ENCODE data around the gene PERM1.

The PERM1 gene

DNA sequence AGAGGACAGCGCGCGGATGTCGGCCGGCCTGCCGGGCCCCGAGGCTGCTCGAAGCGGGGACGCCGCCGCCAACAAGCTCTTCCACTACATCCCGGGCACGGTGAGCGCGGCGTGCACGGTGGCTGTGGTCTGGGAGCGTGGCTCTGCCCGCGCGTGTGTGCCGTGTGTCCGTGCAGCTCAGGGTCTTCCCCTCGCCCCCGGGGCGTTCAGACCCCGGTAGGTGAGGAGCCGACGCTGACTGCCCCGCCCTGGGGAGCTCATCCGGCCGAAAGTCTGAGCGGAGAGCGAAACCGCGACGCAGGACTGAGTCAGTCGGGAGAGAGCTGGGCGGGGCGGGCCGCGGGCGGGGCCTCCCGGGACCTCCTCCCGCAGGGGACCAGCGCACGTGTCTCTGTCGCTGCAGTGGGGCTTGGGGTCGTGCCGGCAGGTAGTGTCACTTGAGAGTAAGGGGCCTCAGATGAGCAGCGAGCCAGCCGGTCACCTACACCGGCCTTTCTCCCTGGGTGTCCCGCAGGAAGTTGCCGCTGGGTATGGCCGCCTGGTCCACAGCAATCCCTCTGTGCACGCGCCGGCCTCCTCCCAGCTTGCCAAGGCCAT is 15.1 kb downstream of the PERM1 start:
- peak; percentile 91 for DNase-seq (ENCODE audit: low spot score)
- in situ Hi-C loops (cut with MboI; ENCODE audit: low pct_unique_long_range_greater_than_20kb, low sequenced_read_pairs, unreplicated experiment) = no loop called here
- TF ChIP-seq, protein P1, sequence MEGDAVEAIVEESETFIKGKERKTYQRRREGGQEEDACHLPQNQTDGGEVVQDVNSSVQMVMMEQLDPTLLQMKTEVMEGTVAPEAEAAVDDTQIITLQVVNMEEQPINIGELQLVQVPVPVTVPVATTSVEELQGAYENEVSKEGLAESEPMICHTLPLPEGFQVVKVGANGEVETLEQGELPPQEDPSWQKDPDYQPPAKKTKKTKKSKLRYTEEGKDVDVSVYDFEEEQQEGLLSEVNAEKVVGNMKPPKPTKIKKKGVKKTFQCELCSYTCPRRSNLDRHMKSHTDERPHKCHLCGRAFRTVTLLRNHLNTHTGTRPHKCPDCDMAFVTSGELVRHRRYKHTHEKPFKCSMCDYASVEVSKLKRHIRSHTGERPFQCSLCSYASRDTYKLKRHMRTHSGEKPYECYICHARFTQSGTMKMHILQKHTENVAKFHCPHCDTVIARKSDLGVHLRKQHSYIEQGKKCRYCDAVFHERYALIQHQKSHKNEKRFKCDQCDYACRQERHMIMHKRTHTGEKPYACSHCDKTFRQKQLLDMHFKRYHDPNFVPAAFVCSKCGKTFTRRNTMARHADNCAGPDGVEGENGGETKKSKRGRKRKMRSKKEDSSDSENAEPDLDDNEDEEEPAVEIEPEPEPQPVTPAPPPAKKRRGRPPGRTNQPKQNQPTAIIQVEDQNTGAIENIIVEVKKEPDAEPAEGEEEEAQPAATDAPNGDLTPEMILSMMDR (IDR thresholded peaks at IDR 0.05; ENCODE audit: extremely low read depth, insufficient read depth, missing control alignments) = no peak

DNA sequence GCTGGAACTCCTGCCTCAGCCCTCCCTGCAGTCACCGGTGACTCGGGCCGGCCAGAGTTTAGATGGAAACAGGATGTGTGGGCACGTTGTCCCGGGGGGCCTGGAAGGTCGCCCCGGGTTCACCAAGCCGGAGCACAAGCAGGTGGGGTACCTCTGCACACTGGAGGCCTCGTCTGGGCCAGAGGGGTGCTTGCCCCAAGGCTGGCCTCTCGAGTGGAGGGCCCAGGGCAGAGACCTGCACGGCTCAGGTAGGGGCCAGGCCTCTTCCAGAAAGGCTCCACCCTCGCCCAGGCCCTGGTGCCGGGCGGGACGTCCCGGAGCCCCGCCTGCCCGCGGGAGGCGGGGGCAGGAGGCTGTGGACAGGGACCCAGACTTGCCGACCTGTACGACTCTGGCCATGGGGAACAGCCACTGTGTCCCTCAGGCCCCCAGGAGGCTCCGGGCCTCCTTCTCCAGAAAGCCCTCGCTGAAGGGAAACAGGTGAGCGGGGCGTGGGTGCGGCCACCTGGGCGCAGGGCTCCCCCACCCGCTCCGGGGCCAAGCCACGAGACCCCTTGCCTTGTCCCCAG is 15.7 kb downstream of the PERM1 start, which contains the start of gene PLEKHN1:
TSS of gene PLEKHN1 (plus strand) at position 348 of the 569 bp plus-strand sequence. CDS start at position 398, 50 bp downstream.
- peak; percentile 74 for DNase-seq (ENCODE audit: low spot score)
- in situ Hi-C loops (cut with MboI; ENCODE audit: low pct_unique_long_range_greater_than_20kb, low sequenced_read_pairs, unreplicated experiment) = no loop called here
- TF ChIP-seq, protein P1 (IDR thresholded peaks at IDR 0.05; ENCODE audit: extremely low read depth, insufficient read depth, missing control alignments) = no peak

DNA sequence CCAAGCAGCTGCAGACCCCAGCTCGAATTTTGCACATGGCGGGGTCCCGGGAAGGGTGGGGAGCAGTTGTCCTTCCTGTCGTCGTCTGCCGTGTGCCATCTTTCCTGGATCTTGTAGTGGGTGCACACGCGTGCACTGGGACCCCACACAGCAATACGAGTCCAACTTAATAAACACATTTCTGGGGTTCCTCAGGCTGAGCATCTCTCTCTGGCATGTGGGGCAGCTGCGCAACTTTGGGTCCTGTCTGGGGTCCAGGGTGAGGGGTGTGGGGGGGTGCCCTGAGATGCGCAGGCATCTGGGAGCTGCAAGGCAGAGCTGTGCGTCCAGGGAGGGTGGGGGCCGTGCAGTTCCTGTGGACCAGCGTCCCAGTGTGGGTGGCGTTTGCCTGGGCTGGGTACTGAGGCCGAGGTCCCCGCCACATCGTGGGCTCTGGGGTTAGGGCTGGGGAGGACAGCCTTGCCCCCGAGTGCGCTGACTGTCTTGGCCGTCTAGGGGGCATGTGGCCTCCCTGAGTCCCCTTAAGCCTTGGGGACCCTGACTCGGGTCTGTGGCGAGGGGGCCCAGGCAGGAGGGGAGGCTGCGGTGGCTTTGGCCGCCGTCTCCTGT is 16.3 kb downstream of the PERM1 start:
- in situ Hi-C loops (cut with MboI; ENCODE audit: low pct_unique_long_range_greater_than_20kb, low sequenced_read_pairs, unreplicated experiment) = no loop called here
- TF ChIP-seq, protein P1 (IDR thresholded peaks at IDR 0.05; ENCODE audit: extremely low read depth, insufficient read depth, missing control alignments) = no peak
- DNase-seq (ENCODE audit: low spot score) = no peak

DNA sequence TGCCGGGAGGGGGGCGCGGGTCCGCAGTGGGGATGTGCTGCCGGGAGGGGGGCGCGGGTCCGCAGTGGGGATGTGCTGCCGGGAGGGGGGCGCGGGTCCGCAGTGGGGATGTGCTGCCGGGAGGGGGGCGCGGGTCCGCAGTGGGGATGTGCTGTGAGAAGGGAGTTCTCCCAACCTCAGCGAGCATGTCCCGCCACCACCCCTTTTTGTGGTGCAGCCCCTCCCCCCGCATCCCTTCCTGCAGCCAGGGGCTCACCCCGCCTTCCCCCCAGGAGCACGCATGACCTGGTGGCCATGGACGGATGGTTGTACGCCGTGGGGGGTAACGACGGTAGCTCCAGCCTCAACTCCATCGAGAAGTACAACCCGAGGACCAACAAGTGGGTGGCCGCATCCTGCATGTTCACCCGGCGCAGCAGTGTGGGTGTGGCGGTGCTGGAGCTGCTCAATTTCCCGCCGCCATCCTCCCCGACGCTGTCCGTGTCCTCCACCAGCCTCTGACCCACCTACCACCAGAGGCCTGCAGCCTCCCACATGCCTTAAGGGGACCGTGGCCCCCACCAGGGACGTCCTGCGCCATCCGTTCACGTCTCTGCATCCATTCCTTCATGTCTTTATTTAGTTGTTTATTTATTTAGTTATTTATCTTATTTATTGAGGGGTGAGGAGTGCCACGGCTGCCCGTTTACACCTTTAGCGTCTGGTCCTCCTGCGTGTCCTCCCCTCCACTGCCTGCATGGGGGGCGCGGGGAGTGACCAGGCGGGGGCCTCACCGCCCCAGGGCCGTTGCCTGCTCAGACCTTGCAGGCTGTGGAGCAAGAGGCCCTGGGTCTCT is 17.0 kb downstream of the PERM1 start:
- in situ Hi-C loops (cut with MboI; ENCODE audit: low pct_unique_long_range_greater_than_20kb, low sequenced_read_pairs, unreplicated experiment) = no loop called here
- no peak for DNase-seq (ENCODE audit: low spot score)
- TF ChIP-seq, protein P1 (IDR thresholded peaks at IDR 0.05; ENCODE audit: extremely low read depth, insufficient read depth, missing control alignments) = no peak

DNA sequence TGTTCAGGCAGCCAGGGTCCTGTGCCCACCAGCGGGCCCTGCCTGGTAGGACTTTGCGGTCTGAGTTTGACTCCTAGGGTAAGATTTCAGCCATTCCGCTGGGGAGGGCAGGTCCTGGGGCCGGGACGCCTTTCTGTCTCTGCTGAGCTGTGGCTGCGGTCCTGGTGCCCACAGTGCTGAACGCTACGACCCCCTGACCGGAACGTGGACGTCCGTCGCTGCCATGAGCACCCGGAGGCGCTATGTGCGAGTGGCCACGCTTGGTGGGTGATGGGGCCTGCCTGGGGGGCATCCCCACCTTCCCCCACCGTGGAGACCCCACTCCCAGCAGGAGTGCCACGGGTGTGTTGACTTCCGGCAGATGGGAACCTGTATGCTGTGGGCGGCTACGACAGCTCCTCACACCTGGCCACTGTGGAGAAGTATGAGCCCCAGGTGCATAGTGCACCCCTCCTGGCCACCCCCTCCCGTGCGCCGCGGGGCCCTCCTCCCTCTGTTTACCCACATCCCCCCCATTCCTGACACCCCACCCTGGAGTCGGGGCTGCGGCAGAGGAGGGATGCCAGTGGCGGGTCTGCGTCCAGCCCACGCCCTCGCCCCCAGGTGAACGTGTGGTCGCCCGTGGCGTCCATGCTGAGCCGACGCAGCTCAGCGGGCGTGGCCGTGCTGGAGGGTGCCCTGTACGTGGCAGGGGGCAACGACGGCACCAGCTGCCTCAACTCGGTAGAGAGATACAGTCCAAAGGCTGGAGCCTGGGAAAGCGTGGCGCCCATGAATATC is 18.0 kb downstream of the PERM1 start:
- no peak for DNase-seq (ENCODE audit: low spot score)
- TF ChIP-seq, protein P1 (IDR thresholded peaks at IDR 0.05; ENCODE audit: extremely low read depth, insufficient read depth, missing control alignments) = no peak
- in situ Hi-C loops (cut with MboI; ENCODE audit: low pct_unique_long_range_greater_than_20kb, low sequenced_read_pairs, unreplicated experiment) = no loop called here

DNA sequence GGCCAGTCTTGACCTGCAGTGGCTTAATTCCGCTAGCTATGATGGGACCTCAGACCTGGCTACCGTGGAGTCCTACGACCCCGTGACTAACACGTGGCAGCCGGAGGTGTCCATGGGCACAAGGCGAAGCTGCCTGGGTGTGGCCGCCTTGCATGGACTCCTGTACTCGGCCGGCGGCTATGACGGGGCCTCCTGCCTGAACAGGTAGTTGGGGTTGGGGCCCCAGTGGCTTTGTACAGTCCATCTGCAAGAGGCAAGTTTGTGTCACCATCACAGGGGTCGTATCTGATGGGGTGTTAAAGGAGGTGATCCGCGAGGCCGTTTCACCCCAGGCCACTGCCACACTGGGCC is 18.6 kb downstream of the PERM1 start:
- in situ Hi-C loops (cut with MboI; ENCODE audit: low pct_unique_long_range_greater_than_20kb, low sequenced_read_pairs, unreplicated experiment) = no loop called here
- TF ChIP-seq, protein P1 (IDR thresholded peaks at IDR 0.05; ENCODE audit: extremely low read depth, insufficient read depth, missing control alignments) = no peak
- no peak for DNase-seq (ENCODE audit: low spot score)

Measured in GM13977 (cell line).